Lung (tissue), 12 donors: ENCODE data around the gene LCN12. TPM values are rescaled to one million over a fixed set of nuclear protein-coding genes. Genes with fewer than 3 reads are reported as not detected.

Experiments
- ATAC-seq: fragments of 200-7000 bp; cut with Tn5 transposase; one replicate; pipeline ENCODE4 v1.9.1; 2020; ENCODE audit warnings: moderate number of reproducible peaks; ENCODE audit not compliant: insufficient read depth, low FRiP score
- DNase-seq, 3 donors: peaks; one replicate each; pipeline ENCODE4 v3.0.0-alpha.2; 2013 to 2017
- H3K27ac ChIP-seq, 2 donors: one replicate each; pipeline ENCODE4 v1.5.1; 2013; ENCODE audit warnings: mild to moderate bottlenecking in 2 of 2, moderate library complexity in 2 of 2, control low read depth in 1 of 2, inconsistent platforms in 1 of 2, low read depth in 1 of 2, low read length in 1 of 2
- H3K27me3 ChIP-seq, 3 donors: one replicate each; pipeline ENCODE4 v1.5.1; 2013; ENCODE audit warnings: low read length in 2 of 3; ENCODE audit not compliant: control insufficient read depth in 3 of 3, insufficient read depth in 3 of 3
- H3K36me3 ChIP-seq, 4 donors: one replicate each; pipeline ENCODE4 v1.5.1; 2013; ENCODE audit warnings: low read length in 4 of 4, mild to moderate bottlenecking in 1 of 4, moderate library complexity in 1 of 4; ENCODE audit not compliant: control insufficient read depth in 4 of 4, insufficient read depth in 4 of 4
- H3K4me1 ChIP-seq, 5 donors: one replicate each; pipeline ENCODE4 v1.5.1; 2013; ENCODE audit warnings: low read length in 5 of 5, mild to moderate bottlenecking in 2 of 5, moderate library complexity in 1 of 5; ENCODE audit not compliant: control insufficient read depth in 5 of 5, insufficient read depth in 5 of 5
- H3K4me3 ChIP-seq: one replicate; pipeline ENCODE4 v1.5.1; 2013; ENCODE audit warnings: mild to moderate bottlenecking, control low read depth, moderate library complexity
- H3K9ac ChIP-seq, 2 donors: one replicate each; pipeline ENCODE4 v1.5.1; 2013; ENCODE audit warnings: low read length in 2 of 2, control low read depth in 1 of 2; ENCODE audit not compliant: insufficient read depth in 1 of 2
- H3K9me3 ChIP-seq, 4 donors: one replicate each; pipeline ENCODE4 v1.5.1; 2013; ENCODE audit warnings: low read length in 3 of 4, mild to moderate bottlenecking in 1 of 4, moderate library complexity in 1 of 4; ENCODE audit not compliant: control insufficient read depth in 4 of 4, insufficient read depth in 3 of 4
- CTCF ChIP-seq: IDR thresholded peaks from 2 replicates; pipeline ENCODE4 v1.5.1; 2012; ENCODE audit warnings: mild to moderate bottlenecking; ENCODE audit errors: control extremely low read depth, extremely low read depth
- WGBS, 2 donors: extraction: QIAGEN DNeasy Blood & Tissue Kit; methylation state at CpG; one replicate each; pipeline ENCODE4 v1.1.7; 2013; 5-methylcytosine and 5-hydroxymethylcytosine counted together
- polyA plus RNA-seq, 2 donors: library from polyadenylated mRNA; stranded (reverse); fragments of 200-250 nt; gene quantifications; one replicate each; pipeline ENCODE4 v1.2.1, GENCODE V29; 2013
- total RNA-seq, 2 donors: library from RNA; depleted of rRNA in 1 of 2; stranded (reverse); fragments of >200 nt in 1 of 2; gene quantifications; one replicate each; pipeline ENCODE4 v1.2.1, GENCODE V29; 2014 to 2021
- donor health status: control.
- donor health status: control.
- donor health status: Bipolar disorder and iron deficiency.
- donor health status: healthy.
- donor health status: DM: yes; HTN: yes; CAD: no.

LCN12 gene
- total and polyA plus RNA-seq, 4 donors, result 0.35 to 6.3 (median 3.2) TPM

- DNase-seq (no peak), ATAC-seq (no peak)
- H3K36me3 ChIP-seq, result no peaks in the 10 kb centered on the region
- no peaks in the 10 kb centered on the region for H3K27me3 ChIP-seq
- no peaks in the 10 kb centered on the region for H3K4me1 ChIP-seq
- no peak for TF ChIP-seq CTCF
- H3K4me3 ChIP-seq, result no peak overlapping the region
- no peak overlapping the region for H3K27ac ChIP-seq
- no peaks in the 10 kb centered on the region for H3K9me3 ChIP-seq
- no peak overlapping the region for H3K9ac ChIP-seq
- WGBS, 2 donors, result 90 to 94% methylated on average over 6 of the region's 6 CpGs
Observed at GRCh38 chr9:136957901-136958300, 5.8 kb downstream of the LCN12 start.

DNA sequence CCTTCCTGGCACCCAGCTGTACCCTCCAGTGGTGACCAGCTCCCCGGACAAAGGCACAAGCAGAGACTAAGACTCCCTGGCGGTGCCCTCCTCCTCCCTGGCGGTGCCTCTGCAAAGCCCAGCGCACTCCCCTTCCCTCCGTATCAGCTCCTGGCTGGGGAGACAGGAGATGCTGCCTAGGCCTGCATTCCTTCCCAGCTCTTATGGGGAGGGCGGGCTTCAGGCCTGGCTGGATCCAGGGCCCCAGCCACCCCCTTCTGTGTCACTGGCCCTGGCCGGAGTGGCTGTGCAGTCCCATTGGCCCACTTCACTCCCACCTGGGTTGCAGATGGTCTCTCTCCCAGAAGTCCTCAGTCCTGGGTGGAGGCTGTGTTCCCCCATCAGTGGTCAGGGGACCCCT, 6.4 kb downstream of the LCN12 start:
- ATAC-seq (no peak), DNase-seq (no peak)
- Histone ChIP-seq H3K9me3 (no peaks in the 10 kb centered on the region), H3K27me3 (no peaks in the 10 kb centered on the region), H3K4me1 (no peaks in the 10 kb centered on the region), H3K4me3 (no peak overlapping the region), H3K27ac (no peak overlapping the region), H3K36me3 (no peaks in the 10 kb centered on the region), H3K9ac (no peak overlapping the region)
- 86 to 93% methylated on average over 7 of the region's 7 CpGs for WGBS, 2 donors
- TF ChIP-seq CTCF, result no peak

DNA sequence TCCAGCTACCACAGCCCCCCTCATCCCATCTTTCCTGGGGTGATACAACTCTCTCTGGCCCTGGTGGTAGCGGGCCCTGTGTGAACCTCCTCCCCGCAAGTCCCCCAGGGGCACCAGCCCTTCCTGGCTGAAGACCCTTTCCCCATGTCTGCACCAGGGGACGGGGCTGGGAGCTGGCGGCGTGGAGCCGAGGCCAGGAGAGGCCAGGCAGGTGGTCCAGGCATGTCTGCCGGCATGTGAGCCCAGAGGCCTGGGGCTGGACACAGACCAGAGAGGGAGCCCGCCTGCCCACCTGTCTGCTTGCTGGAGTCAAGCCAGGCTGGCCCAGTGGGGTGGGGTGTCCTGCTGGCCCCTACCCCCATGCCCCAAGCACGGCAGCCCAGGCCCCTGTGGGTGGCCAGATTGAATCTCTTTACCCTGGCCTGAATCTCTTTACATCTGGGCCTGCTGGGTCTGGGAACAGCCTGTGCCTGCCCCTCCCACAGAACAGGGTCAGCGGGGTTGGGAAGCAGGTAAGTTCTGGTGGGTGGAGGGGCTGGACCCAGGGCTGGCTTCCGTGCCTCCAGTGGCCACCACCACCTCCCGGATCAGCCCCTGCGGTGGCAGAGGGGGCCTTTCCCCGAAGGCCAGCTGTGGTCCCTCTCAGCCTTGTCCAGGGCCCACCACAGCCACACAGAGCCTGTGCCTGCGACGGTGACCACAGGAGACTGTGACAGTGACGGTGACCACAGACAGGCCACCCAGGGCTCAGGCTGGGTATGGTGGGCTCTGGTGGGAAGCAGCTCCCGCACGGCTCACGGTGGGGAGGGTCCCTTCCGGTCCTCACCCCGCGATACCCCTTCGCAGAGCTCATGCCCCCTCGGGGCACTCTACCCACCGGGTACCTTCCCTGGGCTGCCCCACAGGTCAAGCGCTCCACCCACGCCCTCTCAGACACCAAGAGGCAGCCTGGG, 7.1 kb downstream of the LCN12 start:
- peaks cover 0 to 3% (median 0%) of the 10 kb centered on the region in 5 donors for H3K4me1 ChIP-seq
- no peaks in the 10 kb centered on the region for H3K9me3 ChIP-seq
- peak overlapping the region in 1 of 2 donors; percentile 10 for H3K27ac ChIP-seq
- H3K4me3 ChIP-seq, result no peak overlapping the region
- no peaks in the 10 kb centered on the region for H3K36me3 ChIP-seq
- DNase-seq (no peak), ATAC-seq (no peak)
- H3K27me3 ChIP-seq, result no peaks in the 10 kb centered on the region
- no peak for TF ChIP-seq CTCF
- H3K9ac ChIP-seq, result no peak overlapping the region
- 88 to 91% methylated on average over 26 to 28 of the region's 28 CpGs for WGBS, 2 donors
